Stimulated activated CD4-positive, alpha-beta T cell treated with anti-CD3 and anti-CD28 coated beads, TNF-alpha, amount 100 ng/mL, for 4 hours (primary cell): ENCODE data around the gene TRIM36.
A peak's percentile ranks its signal among the peaks of the same experiment; 100 is the strongest.

Experiments
- DNase-seq, 3 experiments: peaks; one replicate each; pipeline ENCODE4 v3.0.0-alpha.2; 2020; ENCODE audit warnings: low read depth in 3 of 3

The TRIM36 gene, protein sequence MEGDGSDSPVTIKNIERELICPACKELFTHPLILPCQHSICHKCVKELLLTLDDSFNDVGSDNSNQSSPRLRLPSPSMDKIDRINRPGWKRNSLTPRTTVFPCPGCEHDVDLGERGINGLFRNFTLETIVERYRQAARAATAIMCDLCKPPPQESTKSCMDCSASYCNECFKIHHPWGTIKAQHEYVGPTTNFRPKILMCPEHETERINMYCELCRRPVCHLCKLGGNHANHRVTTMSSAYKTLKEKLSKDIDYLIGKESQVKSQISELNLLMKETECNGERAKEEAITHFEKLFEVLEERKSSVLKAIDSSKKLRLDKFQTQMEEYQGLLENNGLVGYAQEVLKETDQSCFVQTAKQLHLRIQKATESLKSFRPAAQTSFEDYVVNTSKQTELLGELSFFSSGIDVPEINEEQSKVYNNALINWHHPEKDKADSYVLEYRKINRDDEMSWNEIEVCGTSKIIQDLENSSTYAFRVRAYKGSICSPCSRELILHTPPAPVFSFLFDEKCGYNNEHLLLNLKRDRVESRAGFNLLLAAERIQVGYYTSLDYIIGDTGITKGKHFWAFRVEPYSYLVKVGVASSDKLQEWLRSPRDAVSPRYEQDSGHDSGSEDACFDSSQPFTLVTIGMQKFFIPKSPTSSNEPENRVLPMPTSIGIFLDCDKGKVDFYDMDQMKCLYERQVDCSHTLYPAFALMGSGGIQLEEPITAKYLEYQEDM

GRCh38 chr5:115169487-115170133 is at the start of gene TRIM36:
Gene TRIM36 (minus strand): TSS chr5:115169908. CDS start chr5:115169634, 274 bp downstream.
- DNase-seq: peak; percentile 79 to 87 (median 83)

GRCh38 chr5:115214541-115214940 is 44.8 kb upstream of the TRIM36 start:
- DNase-seq: no peak

DNA sequence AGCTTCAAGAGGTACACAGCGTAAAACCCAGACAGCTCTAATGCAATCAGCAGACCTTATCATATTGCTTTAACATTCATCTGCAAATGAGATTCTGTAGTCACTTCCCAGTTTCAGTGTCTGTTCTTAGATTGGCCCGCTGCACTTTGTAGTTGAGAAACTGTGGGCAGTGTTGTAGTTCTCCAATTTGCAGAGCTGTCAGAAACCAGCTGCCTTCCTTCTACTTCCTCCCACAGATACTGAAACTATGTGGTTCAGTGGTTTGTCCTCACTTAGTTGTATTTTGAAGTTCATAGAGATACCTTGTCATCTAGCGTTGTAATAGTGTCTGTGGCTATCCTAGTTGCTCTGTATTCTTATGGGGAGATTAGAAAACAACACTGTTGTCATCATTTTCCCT is 39.6 kb upstream of the TRIM36 start:
- no peak for DNase-seq

GRCh38 chr5:115202952-115203351 is 33.2 kb upstream of the TRIM36 start:
- DNase-seq: no peak

GRCh38 chr5:115196161-115196560 is 26.5 kb upstream of the TRIM36 start:
- DNase-seq: no peak

DNA sequence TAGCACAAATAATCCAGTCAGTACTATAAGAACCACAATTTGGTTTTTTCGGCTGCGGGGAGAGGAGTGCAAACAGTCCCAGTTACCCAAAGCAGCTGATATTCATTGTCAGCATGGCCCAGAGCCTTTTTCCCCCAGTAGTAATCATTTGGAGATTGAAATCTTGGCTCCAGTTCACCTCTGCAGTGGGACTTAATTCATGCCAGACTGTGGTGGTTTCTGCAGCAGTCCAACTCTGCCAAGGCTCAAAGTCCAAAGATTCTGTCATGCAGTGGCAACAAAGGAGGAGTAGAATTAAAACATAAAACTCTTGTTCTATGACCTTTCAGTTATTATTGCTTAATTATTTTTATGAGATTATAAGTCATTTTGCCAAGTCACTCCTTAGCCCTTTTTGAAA is 25.0 kb upstream of the TRIM36 start:
- no peak for DNase-seq

- DNase-seq: no peak
Measured at GRCh38 chr5:115193295-115193694, 23.6 kb upstream of the TRIM36 start.

DNA sequence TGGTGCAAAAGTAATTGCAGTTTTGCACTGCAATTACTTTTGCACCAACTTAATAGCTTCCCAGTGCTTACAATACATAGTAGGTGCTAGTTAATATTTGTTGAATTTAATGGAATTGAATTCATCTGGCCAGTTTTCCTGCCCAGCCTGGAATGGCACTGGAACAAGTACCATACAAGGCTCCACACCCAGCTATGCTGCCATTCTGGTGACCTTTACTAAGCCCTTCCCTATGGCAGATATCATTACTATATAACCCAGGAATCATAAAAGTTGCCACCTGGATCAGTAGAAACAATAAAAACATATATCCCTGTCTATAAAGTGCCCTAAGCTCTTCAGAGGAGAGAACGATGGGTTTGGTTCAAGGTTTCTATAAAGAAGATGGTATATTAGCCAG is 22.4 kb upstream of the TRIM36 start:
- no peak for DNase-seq

- DNase-seq: no peak
Measured at GRCh38 chr5:115191474-115192031, 21.8 kb upstream of the TRIM36 start.

- no peak for DNase-seq
Measured at GRCh38 chr5:115190388-115190787, 20.7 kb upstream of the TRIM36 start.

DNA sequence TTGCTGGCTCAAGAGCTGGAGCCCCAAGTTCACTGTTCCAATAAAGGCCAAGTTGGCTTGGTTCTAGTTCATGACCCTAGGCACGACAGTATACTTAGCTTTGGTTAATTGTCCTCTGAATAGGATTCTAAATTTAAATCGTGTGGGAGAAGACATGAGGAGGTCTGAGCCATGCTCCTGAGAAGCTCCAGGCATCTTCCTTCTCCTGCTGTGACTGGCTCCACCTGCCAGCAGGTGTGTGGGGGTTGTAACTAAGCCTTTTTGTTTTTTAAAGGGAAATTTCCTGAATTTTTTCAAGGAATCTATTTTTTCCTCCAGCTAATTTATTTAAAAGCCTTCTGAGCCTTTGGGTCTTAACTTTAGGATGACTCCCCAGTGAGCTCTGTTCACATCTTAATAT is 20.2 kb upstream of the TRIM36 start:
- no peak for DNase-seq

- DNase-seq: no peak
Measured at GRCh38 chr5:115186794-115187193, 17.1 kb upstream of the TRIM36 start.

DNA sequence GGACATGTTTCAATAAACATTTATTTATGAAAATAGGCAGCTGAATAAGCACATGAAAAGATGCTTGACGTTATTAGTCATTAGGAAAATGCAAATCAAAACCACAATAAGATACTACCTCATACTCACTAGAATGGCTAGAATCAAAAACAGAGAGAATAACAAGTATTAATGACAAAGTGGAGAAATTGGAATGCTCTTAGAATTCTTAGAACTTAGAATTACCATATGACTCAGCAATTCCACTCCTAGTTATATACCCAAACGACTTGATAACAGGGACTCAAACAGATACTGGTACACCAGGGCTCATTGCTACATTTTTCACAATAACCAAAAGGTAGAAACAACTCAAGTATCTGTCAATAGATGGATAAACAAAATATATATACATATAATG is 15.1 kb upstream of the TRIM36 start:
- DNase-seq: no peak

- DNase-seq: no peak
Measured at GRCh38 chr5:115181757-115182156, 12.0 kb upstream of the TRIM36 start.

- no peak for DNase-seq
Measured at GRCh38 chr5:115180165-115180709, 10.5 kb upstream of the TRIM36 start.

DNA sequence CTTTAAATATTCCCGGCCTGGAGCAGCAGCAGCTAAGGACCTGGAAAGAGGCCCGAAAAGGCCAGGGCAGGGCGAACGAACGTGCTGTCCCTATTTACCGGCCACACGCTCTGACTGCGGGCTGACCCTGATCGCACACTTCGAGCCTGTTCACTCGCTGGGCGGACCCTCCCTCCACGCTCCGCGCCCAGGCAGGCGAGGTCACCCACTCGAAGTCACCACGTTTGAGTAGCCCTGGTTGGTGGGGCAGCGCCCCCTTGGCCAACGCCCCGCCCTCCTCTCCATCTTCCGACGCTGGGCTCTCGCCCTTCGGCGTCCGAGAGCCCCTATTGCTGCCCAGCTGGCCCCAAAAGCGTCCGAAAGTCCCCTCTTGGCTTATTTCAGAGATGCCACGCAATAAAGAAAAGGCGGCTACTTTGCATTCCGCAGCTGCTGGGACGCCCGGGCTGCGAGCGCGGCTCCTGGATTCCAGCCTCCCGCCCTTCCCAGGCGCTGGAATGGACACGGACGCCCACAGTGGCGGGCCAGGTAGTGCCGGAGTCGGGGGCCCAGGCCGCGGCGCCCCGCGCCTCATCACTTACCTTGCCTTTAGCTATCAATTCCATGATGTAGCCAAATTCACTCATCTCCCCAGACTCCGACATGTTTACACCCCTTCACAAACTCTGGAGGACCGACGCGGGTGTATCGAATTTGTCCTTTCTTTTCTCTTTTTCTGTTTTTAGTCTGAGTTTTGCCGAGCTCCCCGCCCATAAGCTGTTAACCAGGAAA is 9.9 kb upstream of the TRIM36 start:
- no peak for DNase-seq

- DNase-seq: no peak
Measured at GRCh38 chr5:115179030-115179393, 9.3 kb upstream of the TRIM36 start.

DNA sequence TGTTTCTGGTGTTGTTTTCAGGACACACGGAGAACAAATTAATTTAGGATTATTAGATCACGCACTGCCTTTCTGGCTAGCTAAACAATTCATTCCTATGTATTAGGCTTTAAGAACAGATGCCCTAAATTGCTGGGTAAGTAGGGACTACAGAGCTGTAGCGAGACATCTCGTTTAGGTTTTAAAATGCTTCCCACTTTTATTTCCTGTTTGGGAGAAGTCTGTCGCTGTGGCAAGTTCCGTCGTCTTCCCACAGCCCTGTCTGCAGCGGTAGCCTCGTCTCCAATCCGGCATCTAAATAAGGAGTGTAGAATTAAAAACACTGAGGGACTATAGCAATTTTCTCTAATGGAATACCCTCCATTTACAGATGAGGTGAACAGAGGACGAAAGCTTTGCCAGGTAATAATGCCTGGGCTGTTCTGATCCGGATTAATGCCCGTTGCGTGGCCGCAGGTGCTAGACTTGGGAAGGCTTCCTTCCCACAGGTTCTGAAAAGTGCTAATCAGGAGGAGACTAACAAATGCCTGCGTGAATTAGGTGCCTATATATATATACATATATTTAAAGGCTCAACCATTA is 1.3 kb upstream of the TRIM36 start:
- no peak for DNase-seq

GRCh38 chr5:115170134-115170928 is 623 bp upstream of the TRIM36 start:
- DNase-seq: no peak

DNA sequence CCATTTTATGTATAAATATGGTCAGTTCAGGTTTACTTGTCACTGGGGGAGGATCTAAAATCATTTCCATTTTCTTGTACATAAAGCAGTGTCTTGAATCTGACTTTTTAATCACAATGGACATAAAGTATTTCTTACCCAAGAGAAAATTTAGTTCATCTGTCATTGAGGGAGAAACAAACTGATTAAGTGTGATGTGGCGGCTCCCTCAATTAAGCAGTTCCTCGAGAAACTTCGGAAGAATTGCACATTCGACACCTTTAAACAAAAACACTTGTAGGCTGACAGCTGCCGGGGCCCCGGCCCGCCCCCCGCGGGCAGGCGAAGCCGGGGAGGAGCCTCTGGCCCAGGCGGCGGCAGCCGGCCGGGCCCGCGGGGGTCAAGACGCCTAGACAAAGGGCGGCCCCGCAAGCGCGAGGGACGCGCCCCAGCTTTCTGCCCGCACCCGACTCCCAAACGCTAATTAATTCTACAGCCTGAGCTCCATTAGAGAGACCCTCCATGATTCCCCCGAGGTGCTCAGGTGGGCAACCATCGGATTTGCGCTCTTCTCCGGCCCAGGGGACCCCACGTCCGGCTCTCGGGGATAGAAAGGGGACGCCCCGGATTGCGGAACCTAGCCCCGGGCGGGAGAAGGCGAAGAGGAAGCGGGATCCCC is 750 bp downstream of the TRIM36 start:
- no peak for DNase-seq
